Measurements from ENCODE around the gene TNS1.

DNA sequence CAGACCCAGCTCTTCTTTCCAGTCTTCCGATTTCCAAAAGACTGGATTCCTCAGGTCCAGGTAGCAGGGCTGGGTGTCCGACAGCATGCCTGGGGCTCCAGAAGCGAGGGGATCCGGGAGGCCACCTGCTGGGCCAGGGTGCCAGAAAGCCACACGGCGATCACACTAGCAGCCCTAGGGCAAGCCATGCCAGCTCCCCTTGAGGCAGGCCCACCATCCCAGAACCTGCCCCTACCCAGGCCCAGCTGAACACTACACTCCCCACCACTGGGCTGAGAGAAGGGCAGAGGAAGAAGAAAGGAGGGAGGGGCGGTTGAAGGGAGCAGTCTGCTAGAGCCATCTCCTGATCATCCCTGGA lies 163.1 kb downstream of the TNS1 start:
- TF ChIP-seq, protein P1, sequence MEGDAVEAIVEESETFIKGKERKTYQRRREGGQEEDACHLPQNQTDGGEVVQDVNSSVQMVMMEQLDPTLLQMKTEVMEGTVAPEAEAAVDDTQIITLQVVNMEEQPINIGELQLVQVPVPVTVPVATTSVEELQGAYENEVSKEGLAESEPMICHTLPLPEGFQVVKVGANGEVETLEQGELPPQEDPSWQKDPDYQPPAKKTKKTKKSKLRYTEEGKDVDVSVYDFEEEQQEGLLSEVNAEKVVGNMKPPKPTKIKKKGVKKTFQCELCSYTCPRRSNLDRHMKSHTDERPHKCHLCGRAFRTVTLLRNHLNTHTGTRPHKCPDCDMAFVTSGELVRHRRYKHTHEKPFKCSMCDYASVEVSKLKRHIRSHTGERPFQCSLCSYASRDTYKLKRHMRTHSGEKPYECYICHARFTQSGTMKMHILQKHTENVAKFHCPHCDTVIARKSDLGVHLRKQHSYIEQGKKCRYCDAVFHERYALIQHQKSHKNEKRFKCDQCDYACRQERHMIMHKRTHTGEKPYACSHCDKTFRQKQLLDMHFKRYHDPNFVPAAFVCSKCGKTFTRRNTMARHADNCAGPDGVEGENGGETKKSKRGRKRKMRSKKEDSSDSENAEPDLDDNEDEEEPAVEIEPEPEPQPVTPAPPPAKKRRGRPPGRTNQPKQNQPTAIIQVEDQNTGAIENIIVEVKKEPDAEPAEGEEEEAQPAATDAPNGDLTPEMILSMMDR (IDR thresholded peaks at IDR 0.05) = no peak
- TF ChIP-seq EZH2phosphoT487 (IDR thresholded peaks at IDR 0.05) = no peak
- no peak for TF ChIP-seq EZH2 (IDR thresholded peaks at IDR 0.05)
